ENCODE data around the gene PRR20C.
"Not testable (repeated sequence)": the region's sequence is repeated elsewhere in the genome, so short reads cannot be mapped to it uniquely, and the experiment has no call there.

The PRR20C gene

DNA sequence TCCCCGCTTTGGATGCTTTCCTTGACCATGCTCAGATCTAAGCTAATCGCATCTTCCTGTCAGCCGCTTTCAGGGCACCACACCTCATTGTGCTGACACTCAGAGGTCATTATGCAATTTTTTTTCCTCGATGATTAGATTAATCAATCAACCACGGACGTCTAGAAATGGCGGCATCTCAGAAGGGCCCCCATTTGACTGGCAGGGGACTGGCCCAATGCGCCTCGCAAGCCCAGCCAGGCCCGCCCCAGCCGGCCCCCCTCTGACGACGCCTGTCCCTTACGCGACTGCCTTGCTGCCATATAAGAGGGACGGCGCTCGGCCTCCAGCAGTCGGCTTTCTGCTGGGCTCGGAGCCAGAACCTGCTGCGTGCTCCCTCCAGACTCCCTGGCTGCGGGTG, at the start of gene PRR20C:
Gene PRR20C, plus strand, starts transcription at position 301 of the 400 bp plus-strand sequence. CDS start 387 bp downstream, outside the sequence.
- H3K4me3 ChIP-seq (replicated peaks; ENCODE audit: low read depth, low read length); DNase-seq (ENCODE audit: extremely low read depth, low read depth): not testable (repeated sequence)

DNA sequence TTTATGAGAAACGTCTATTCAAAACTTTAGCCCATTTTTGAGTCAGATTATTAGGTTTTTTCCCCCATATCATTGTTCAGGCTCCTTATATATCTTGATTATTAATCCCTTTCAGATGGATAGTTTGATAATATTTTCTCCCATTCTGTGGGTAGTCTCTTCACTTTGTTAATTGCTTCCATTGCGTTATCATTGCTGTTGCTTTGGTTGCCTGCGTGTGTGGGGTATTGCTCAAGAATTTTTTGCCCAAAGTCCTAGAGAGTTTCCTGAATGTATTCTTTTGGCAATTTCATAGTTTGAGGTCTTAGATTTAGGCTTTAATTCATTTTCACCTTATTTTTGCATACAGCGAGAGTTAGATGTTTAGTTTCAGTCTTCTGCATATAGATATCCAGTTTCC, 38.9 kb upstream of the PRR20C start:
- no peak overlapping the region for H3K4me3 ChIP-seq (replicated peaks; ENCODE audit: low read depth, low read length)
- no peak for DNase-seq (ENCODE audit: extremely low read depth, low read depth)
- TF ChIP-seq, protein P1, sequence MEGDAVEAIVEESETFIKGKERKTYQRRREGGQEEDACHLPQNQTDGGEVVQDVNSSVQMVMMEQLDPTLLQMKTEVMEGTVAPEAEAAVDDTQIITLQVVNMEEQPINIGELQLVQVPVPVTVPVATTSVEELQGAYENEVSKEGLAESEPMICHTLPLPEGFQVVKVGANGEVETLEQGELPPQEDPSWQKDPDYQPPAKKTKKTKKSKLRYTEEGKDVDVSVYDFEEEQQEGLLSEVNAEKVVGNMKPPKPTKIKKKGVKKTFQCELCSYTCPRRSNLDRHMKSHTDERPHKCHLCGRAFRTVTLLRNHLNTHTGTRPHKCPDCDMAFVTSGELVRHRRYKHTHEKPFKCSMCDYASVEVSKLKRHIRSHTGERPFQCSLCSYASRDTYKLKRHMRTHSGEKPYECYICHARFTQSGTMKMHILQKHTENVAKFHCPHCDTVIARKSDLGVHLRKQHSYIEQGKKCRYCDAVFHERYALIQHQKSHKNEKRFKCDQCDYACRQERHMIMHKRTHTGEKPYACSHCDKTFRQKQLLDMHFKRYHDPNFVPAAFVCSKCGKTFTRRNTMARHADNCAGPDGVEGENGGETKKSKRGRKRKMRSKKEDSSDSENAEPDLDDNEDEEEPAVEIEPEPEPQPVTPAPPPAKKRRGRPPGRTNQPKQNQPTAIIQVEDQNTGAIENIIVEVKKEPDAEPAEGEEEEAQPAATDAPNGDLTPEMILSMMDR (IDR thresholded peaks at IDR 0.05; ENCODE audit: low read depth, low read length, missing control alignments), result no peak

DNA sequence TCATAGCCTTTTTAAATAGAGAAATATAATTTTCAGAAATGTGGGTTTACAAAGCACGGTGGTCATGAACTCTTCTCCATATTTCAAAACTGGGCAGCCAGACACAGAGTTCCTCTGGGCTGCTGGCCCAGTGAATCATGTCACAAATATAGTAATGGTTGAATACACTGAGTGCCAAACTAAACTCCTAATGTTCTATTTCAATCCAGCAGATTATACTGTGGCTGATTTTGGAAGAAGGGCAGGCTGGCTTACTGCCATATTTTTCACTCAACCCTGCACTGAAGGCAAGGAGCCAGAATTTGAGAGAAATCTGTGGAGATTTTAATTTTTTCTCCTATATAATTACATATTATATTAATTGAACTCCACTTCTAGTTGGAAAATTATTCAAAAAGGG, 30.2 kb upstream of the PRR20C start:
- TF ChIP-seq, protein P1 (IDR thresholded peaks at IDR 0.05; ENCODE audit: low read depth, low read length, missing control alignments), result no peak
- DNase-seq (ENCODE audit: extremely low read depth, low read depth), result no peak
- no peak overlapping the region for H3K4me3 ChIP-seq (replicated peaks; ENCODE audit: low read depth, low read length)

DNA sequence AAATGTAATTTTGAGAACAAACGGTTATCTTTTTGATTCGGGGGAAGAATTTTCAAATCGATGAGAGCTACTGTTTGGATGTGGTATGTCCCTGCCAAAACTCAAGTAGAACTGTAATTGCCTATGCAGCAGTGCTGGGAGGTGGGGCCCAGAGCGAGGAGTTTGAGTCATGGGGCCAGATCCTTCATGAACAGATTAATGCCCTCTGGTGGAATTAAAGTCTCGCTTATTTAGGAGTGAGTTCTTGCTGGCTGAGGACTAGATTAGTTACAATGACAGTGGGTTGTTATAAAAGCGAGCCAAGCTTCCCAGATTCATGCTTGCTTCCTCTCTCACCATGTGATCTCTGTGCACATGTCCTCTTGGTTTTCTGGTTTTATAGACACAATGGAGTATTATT, 25.0 kb upstream of the PRR20C start:
- TF ChIP-seq, protein P1 (IDR thresholded peaks at IDR 0.05; ENCODE audit: low read depth, low read length, missing control alignments), result no peak
- DNase-seq (ENCODE audit: extremely low read depth, low read depth), result no peak
- no peak overlapping the region for H3K4me3 ChIP-seq (replicated peaks; ENCODE audit: low read depth, low read length)

DNA sequence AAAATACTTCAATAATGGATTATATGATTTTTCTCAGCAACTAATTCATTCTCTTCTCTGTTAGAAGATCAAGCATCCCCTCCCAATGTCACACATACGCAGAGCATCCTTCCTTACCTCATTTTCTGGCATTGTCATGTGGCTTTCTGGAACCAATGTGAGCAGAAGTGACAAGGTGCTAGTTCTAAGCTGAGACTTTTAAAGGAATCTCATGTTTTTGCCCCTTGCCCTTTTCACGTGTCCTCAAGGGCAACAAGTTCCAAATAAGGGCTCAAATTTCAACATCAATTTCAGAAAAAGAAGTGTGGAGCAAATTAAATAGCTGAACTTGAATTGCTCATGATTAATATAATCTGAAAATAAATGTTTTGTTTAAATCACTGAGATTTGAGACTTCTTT, 17.8 kb upstream of the PRR20C start:
- no peak overlapping the region for H3K4me3 ChIP-seq (replicated peaks; ENCODE audit: low read depth, low read length)
- no peak for DNase-seq (ENCODE audit: extremely low read depth, low read depth)
- TF ChIP-seq, protein P1 (IDR thresholded peaks at IDR 0.05; ENCODE audit: low read depth, low read length, missing control alignments), result no peak

DNA sequence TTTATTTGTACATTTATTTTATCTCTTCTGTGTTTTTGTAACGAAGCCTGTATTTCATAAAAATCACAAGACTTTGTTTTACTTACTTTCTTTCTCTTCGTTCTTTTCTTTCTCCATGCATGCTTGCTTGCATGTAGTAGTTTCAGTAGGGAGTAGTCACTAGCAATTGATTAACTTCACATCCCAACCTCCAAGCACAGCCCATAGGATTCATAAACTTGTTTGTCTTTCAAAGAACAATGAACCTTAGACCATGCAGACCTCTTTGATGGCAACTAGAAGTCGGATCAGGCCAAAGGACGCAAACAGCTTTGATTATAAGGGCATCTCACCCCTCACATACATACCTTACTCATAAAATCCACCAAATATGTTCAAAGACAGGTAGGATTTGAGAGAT, 16.3 kb upstream of the PRR20C start:
- DNase-seq (ENCODE audit: extremely low read depth, low read depth), result no peak
- TF ChIP-seq, protein P1 (IDR thresholded peaks at IDR 0.05; ENCODE audit: low read depth, low read length, missing control alignments), result no peak

DNA sequence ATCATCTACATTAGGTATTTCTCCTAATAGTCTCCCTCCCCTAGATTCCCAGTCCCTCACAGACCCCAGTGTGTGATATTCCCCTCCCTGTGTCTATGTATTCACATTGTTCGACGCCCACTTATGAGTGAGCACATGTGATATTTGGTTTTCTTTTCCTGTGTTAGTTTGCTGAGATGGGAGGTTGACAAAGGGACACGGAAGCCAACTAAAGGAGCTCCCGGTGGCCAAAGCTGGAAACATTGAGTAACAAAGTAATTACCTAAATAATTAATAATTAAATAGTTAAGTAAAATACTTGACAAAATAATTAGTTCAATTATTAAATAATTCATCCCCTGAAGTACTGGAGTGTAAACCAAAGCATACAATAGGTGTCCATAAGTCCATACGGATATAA, 14.9 kb upstream of the PRR20C start:
- no peak for DNase-seq (ENCODE audit: extremely low read depth, low read depth)
- TF ChIP-seq, protein P1 (IDR thresholded peaks at IDR 0.05; ENCODE audit: low read depth, low read length, missing control alignments), result no peak

More for the DNA sequence above, 16.3 kb upstream of the PRR20C start:
- H3K4me3 ChIP-seq (replicated peaks; ENCODE audit: low read depth, low read length), result no peak overlapping the region

DNA sequence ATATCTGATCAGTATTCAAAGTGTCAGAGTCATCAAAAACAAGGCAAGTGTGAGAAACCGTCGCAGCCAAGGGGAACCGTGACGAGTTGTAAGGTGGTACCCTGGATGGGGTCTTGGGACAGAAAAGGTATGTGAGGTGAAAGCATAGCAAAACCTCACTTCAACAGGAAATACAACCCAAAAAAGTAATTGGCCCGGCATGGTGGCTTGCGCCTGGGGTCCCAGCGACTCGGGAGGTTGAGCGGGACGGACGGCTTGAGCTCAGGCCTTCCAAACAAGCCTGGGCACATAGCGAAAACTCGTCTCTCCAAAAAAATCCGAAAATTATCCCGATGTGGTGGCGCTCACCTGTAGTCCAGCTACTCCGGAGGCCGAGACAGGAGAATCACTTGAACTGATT, 14.1 kb upstream of the PRR20C start:
- not testable (repeated sequence) for DNase-seq (ENCODE audit: extremely low read depth, low read depth)

More for the DNA sequence above, 14.9 kb upstream of the PRR20C start:
- no peak overlapping the region for H3K4me3 ChIP-seq (replicated peaks; ENCODE audit: low read depth, low read length)

DNA sequence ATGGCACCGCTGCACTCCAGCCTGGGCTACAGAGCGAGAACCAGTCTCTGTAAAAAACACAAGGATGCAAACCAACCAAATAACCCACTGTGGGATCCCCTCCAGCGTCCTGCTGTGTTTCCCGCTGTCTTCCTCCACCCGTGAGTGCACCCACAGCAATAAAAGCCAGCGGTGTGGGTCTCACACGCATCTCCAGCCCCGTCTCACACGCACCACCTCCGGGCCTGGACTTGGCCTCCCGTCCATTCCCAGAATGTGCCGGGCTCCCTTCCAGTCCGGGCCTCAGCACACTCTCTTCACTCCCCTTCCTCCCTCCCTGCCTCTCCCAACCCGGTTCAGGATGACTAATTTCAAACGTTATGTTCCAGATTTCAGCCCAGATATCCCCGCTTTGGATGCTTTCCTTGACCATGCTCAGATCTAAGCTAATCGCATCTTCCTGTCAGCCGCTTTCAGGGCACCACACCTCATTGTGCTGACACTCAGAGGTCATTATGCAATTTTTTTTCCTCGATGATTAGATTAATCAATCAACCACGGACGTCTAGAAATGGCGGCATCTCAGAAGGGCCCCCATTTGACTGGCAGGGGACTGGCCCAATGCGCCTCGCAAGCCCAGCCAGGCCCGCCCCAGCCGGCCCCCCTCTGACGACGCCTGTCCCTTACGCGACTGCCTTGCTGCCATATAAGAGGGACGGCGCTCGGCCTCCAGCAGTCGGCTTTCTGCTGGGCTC, 13.5 kb upstream of the PRR20C start, which contains the start of gene PRR20A:
Gene PRR20A, plus strand, starts transcription at position 684 of the 734 bp plus-strand sequence. CDS start 387 bp downstream, outside the sequence.
- not testable (repeated sequence) for DNase-seq (ENCODE audit: extremely low read depth, low read depth); H3K4me3 ChIP-seq (replicated peaks; ENCODE audit: low read depth, low read length)

More for the DNA sequence above, 14.1 kb upstream of the PRR20C start:
- not testable (repeated sequence) for H3K4me3 ChIP-seq (replicated peaks; ENCODE audit: low read depth, low read length)

DNA sequence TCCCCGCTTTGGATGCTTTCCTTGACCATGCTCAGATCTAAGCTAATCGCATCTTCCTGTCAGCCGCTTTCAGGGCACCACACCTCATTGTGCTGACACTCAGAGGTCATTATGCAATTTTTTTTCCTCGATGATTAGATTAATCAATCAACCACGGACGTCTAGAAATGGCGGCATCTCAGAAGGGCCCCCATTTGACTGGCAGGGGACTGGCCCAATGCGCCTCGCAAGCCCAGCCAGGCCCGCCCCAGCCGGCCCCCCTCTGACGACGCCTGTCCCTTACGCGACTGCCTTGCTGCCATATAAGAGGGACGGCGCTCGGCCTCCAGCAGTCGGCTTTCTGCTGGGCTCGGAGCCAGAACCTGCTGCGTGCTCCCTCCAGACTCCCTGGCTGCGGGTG, 6.7 kb upstream of the PRR20C start, which contains the start of gene PRR20B:
Gene PRR20B, plus strand, starts transcription at position 301 of the 400 bp plus-strand sequence. CDS start 387 bp downstream, outside the sequence.
- DNase-seq (ENCODE audit: extremely low read depth, low read depth); H3K4me3 ChIP-seq (replicated peaks; ENCODE audit: low read depth, low read length): not testable (repeated sequence)

DNA sequence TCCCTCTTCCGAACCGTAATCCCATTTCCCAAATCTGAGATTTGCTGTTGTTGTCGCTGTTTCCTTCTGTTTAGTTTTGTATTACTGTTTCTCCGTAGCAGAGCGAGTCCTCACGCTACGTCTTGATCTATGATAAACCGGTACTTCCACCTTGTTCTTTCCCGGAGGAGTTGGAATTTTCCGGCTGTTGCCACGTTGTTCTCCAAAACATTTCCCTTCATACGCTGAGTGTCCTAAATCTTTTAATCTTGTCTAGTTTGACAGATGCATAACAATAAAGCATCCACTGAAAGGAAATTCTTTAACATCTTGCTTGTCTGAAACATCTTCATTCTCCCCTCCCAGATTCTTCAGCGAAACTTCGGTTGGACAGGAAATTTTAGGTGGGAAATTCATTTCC, 5.8 kb upstream of the PRR20C start:
- not testable (repeated sequence) for DNase-seq (ENCODE audit: extremely low read depth, low read depth); H3K4me3 ChIP-seq (replicated peaks; ENCODE audit: low read depth, low read length)

Data from HFF-Myc (cell line).